Aorta (tissue), 5 donors: ENCODE measurements around the gene ERI3. TPM values are rescaled to one million over a fixed set of nuclear protein-coding genes. Genes with fewer than 3 reads are reported as not detected.

ENCODE experiments used
- ATAC-seq: fragments of 200-7000 bp; cut with Tn5 transposase; one replicate; pipeline ENCODE4 v1.9.1; 2022; ENCODE audit warnings: moderate library complexity; ENCODE audit not compliant: low FRiP score
- DNase-seq, 2 donors: peaks; one replicate each; pipeline ENCODE4 v3.0.0-alpha.2; 2020
- H3K27ac ChIP-seq, 2 donors: one replicate each; pipeline ENCODE4 v1.5.1; 2013; ENCODE audit warnings: low read length in 2 of 2, mild to moderate bottlenecking in 2 of 2, moderate library complexity in 2 of 2, control low read depth in 1 of 2, inconsistent platforms in 1 of 2, low read depth in 1 of 2
- H3K27me3 ChIP-seq, 2 donors: one replicate each; pipeline ENCODE4 v1.6.1; 2013; ENCODE audit warnings: control low read depth in 1 of 2, low read length in 1 of 2, mild to moderate bottlenecking in 1 of 2, moderate library complexity in 1 of 2; ENCODE audit not compliant: insufficient read depth in 2 of 2, control insufficient read depth in 1 of 2
- H3K36me3 ChIP-seq, 2 donors: one replicate each; pipeline ENCODE4 v1.6.1; 2013; ENCODE audit warnings: control low read depth in 1 of 2, low read length in 1 of 2, mild to moderate bottlenecking in 1 of 2; ENCODE audit not compliant: insufficient read depth in 2 of 2, control insufficient read depth in 1 of 2
- H3K4me1 ChIP-seq, 2 donors: one replicate each; pipeline ENCODE4 v1.6.1; 2013; ENCODE audit warnings: low read length in 2 of 2, control low read depth in 1 of 2, mild to moderate bottlenecking in 1 of 2, moderate library complexity in 1 of 2; ENCODE audit not compliant: insufficient read depth in 2 of 2, control insufficient read depth in 1 of 2
- H3K4me3 ChIP-seq, 2 donors: one replicate each; pipeline ENCODE4 v1.5.1; 2013; ENCODE audit warnings: low read length in 2 of 2, control low read depth in 1 of 2, mild to moderate bottlenecking in 1 of 2
- H3K9me3 ChIP-seq: one replicate; pipeline ENCODE4 v1.6.1; 2013; ENCODE audit warnings: mild to moderate bottlenecking, low read length; ENCODE audit not compliant: control insufficient read depth
- WGBS, 2 donors: extraction: QIAGEN DNeasy Blood & Tissue Kit; methylation state at CpG; one replicate each; pipeline ENCODE4 v1.1.7; 2013; 5-methylcytosine and 5-hydroxymethylcytosine counted together
- intact Hi-C, 2 donors: fragments of 100-400 bp; cut with DNase I; formaldehyde crosslinking; loops; one replicate each; pipeline versions ENCODE4 v1.14.2 to v1.15.0; 2022
- polyA plus RNA-seq, 2 donors: library from polyadenylated mRNA; stranded (reverse); fragments of 200-250 nt; gene quantifications; one replicate each; pipeline ENCODE4 v1.2.3, GENCODE V29; 2013
- total RNA-seq, 2 donors: library from RNA; stranded (reverse); fragmentation: NEBNext Ultra II Directional; extraction: Animal tissue kit (Norgen Biotek cat#: 25700); gene quantifications; one replicate each; pipeline ENCODE4 v1.2.1, GENCODE V29; 2021
- donor health status: healthy with polysubstance abuse.
- donor health status: Bipolar disorder and iron deficiency.
- donor health status: DM: no; HTN: no; CAD: no.
- donor health status: DM: no; HTN: no; CAD: no.
- donor health status: DM: yes; HTN: yes; CAD: no.

Gene ERI3
- total and polyA plus RNA-seq, 4 donors: 31.4 to 55.2 (median 44.9) TPM

GRCh38 chr1:44355582-44356305 is 687 bp upstream of the ERI3 start:
- 69% methylated on average over 12 of the region's 12 CpGs for WGBS, 2 donors
- H3K9me3 ChIP-seq: no peaks in the 10 kb centered on the region
- H3K27me3 ChIP-seq: no peaks in the 10 kb centered on the region
- H3K4me3 ChIP-seq: no peak overlapping the region
- H3K36me3 ChIP-seq: no peaks in the 10 kb centered on the region
- no peak overlapping the region for H3K27ac ChIP-seq
- DNase-seq (no peak), ATAC-seq (no peak)
- intact Hi-C loops: no loop called here
- peaks cover 0 to 3% of the 10 kb centered on the region in 2 donors for H3K4me1 ChIP-seq

DNA sequence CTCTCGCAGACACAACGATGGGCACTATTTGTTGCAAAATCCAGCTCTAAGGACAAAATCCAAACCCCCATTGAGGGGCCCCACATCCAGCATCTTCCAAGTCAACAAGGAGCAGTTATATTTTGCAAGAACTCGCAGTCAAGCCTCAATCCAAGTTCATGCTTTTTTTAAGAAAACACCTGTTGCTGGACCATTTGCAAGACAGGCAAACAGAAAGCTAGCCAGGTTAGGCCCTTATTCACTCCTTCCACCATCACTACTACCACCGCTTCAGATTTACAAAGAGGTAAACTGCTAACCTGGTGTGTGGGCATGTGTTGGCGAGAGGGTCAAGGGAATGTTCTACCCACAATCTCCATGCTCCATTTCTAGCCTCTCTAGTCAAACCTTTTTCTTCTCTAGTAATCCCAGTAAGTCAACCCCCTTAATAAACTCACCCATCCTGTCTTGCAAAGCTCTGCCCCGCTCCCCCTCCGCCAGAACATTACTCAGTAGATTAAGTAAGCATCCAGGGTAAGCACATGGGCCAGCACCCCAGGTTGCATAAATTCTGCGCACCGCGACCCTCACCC is 703 bp downstream of the ERI3 start:
- Histone ChIP-seq H3K4me1 (peaks cover 0 to 3% of the 10 kb centered on the region in 2 donors), H3K27ac (no peak overlapping the region), H3K9me3 (no peaks in the 10 kb centered on the region), H3K27me3 (no peaks in the 10 kb centered on the region), H3K4me3 (peak overlapping the region; percentile 75 to 88), H3K36me3 (no peaks in the 10 kb centered on the region)
- 38 to 40% methylated on average over 10 of the region's 10 CpGs for WGBS, 2 donors
- intact Hi-C loops: loop anchor here in 1 of 2 donors (5.0 kb wide), 1 partner anchor 37 kb away; no protein-coding TSS in a partner anchor
- no peak for ATAC-seq
- DNase-seq: no peak

- ATAC-seq (no peak), DNase-seq (no peak)
- Histone ChIP-seq H3K27me3 (no peaks in the 10 kb centered on the region), H3K36me3 (no peaks in the 10 kb centered on the region), H3K4me1 (peaks cover 0 to 3% of the 10 kb centered on the region in 2 donors), H3K9me3 (no peaks in the 10 kb centered on the region), H3K27ac (no peak overlapping the region), H3K4me3 (no peak overlapping the region)
- intact Hi-C loops: loop anchor here in 1 of 2 donors (5.0 kb wide), 1 partner anchor 36 kb away; no protein-coding TSS in a partner anchor
- 39 to 47% methylated on average over 1 of the region's 1 CpG for WGBS, 2 donors
Measured at GRCh38 chr1:44353604-44354003, 1.5 kb downstream of the ERI3 start.

GRCh38 chr1:44351289-44351688 is 3.8 kb downstream of the ERI3 start:
- DNase-seq (no peak), ATAC-seq (no peak)
- Histone ChIP-seq H3K27ac (no peak overlapping the region), H3K4me3 (no peak overlapping the region), H3K4me1 (peaks cover 2 to 4% of the 10 kb centered on the region in 2 donors), H3K27me3 (no peaks in the 10 kb centered on the region), H3K36me3 (no peaks in the 10 kb centered on the region), H3K9me3 (no peaks in the 10 kb centered on the region)
- intact Hi-C loops: loop anchor here in 1 of 2 donors (5.0 kb wide), 1 partner anchor 34 kb away; no protein-coding TSS in a partner anchor
- 83 to 91% methylated on average over 2 of the region's 2 CpGs for WGBS, 2 donors

DNA sequence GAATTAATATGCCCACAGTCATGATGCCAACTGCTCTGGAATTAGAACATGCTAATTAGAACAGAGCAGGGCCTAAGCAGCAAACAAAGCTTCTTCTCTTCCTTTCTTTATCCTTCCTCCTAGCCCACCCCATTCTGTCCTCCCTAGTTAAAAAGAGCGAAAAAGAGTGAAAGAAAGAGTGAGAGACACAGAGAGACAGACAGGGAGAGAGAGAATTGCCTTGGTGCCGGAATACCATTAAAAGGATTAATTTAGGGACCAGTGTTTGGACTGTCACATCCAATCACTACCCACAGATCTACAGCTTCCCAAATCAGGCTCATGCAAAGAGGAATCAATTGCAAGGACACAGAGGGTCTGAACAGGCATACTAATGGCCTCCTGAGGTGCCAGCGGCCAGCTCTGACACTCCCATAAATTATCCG is 7.0 kb downstream of the ERI3 start:
- H3K27ac ChIP-seq: peak overlapping the region; percentile 88 to 93
- peaks cover 4 to 8% of the 10 kb centered on the region in 2 donors for H3K4me1 ChIP-seq
- no peaks in the 10 kb centered on the region for H3K36me3 ChIP-seq
- no peaks in the 10 kb centered on the region for H3K27me3 ChIP-seq
- 94 to 95% methylated on average over 4 of the region's 4 CpGs for WGBS, 2 donors
- no peaks in the 10 kb centered on the region for H3K9me3 ChIP-seq
- intact Hi-C loops: no loop called here
- ATAC-seq (no peak), DNase-seq (no peak)
- H3K4me3 ChIP-seq: no peak overlapping the region

- H3K4me3 ChIP-seq: no peak overlapping the region
- H3K36me3 ChIP-seq: no peaks in the 10 kb centered on the region
- peaks cover 4 to 8% of the 10 kb centered on the region in 2 donors for H3K4me1 ChIP-seq
- DNase-seq (no peak), ATAC-seq (peak; percentile 61)
- intact Hi-C loops: no loop called here
- H3K27ac ChIP-seq: peak overlapping the region in 1 of 2 donors; percentile 95
- 3 to 6% methylated on average over 4 of the region's 4 CpGs for WGBS, 2 donors
- no peaks in the 10 kb centered on the region for H3K27me3 ChIP-seq
- no peaks in the 10 kb centered on the region for H3K9me3 ChIP-seq
Measured at GRCh38 chr1:44347280-44347679, 7.8 kb downstream of the ERI3 start.

- intact Hi-C loops: no loop called here
- no peaks in the 10 kb centered on the region for H3K27me3 ChIP-seq
- H3K9me3 ChIP-seq: no peaks in the 10 kb centered on the region
- no peak overlapping the region for H3K4me3 ChIP-seq
- no peaks in the 10 kb centered on the region for H3K36me3 ChIP-seq
- ATAC-seq: no peak
- peaks cover 4 to 8% of the 10 kb centered on the region in 2 donors for H3K4me1 ChIP-seq
- WGBS, 2 donors: 70 to 74% methylated on average over 6 of the region's 6 CpGs
- peak overlapping the region; percentile 95 to 97 for H3K27ac ChIP-seq
- no peak for DNase-seq
Measured at GRCh38 chr1:44346878-44347277, 8.2 kb downstream of the ERI3 start.

DNA sequence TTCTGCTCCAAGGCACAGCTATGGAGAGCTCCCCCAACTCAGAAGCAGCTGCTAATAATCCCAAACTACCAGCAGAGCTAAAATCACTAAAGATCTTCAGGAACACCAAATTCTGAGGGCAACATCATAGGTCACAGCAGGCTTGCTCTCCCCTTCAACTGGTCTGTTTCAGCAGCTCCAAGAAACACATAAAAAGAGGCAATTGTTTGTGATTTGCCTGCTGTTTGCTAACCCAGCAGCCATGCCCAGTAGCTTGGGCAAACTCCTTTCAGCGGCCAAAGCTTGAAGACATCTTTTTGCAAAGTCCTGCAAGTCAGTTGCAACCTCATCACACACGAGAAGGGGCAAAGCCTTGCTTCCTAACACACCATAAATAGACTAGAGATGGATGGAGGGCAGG is 8.9 kb downstream of the ERI3 start:
- Histone ChIP-seq H3K4me3 (no peak overlapping the region), H3K9me3 (no peaks in the 10 kb centered on the region), H3K27ac (peak overlapping the region; percentile 94 to 95), H3K4me1 (peaks cover 4 to 8% of the 10 kb centered on the region in 2 donors), H3K36me3 (no peaks in the 10 kb centered on the region), H3K27me3 (no peaks in the 10 kb centered on the region)
- intact Hi-C loops: no loop called here
- no peak for ATAC-seq
- 76 to 83% methylated on average over 2 of the region's 2 CpGs for WGBS, 2 donors
- no peak for DNase-seq
